ENCODE results near the gene BICC1. TPM values are rescaled to one million over a fixed set of nuclear protein-coding genes. Genes with fewer than 3 reads are reported as not detected.

Gene BICC1
- total RNA-seq, 6 donors from 2014 or later = 3.1 to 10.5 (median 3.9) TPM

DNA sequence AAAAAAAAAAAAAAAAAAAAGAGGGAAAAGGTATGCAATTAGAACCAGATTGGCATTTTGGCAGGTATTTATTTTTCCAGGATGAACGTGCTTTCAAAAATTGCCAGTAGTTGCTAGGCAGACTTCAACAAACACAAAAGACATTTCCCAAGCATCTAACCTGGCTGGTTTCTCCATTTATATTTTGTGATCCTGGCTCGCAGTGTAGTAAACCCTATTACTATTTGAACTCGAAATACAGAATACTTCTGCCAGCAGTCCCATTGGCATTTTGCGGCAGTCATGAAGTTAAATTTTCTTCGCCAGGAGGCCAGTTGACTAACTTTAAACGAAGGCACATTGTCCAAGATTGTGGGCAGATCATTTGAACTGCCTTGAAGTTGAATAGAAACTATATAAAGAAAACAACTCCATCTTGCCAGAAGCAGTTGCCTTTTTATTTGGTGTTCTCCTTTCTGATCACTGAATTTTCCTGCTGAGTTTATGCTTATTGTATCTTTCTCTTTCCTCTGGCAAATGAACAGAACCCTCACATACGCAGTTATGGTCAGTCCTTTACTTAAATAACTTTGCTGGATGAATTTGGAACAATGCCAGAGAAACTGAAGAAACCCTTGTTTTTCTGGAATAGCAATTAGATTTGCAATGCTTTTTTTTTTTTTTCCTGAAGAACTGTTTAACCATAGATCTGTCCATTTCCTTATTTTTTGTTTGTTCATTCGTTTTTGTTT lies 132.9 kb downstream of the BICC1 start:
- peaks cover 0 to 16% (median 4%) of the 10 kb centered on the region in 4 donors for H3K4me1 ChIP-seq
- no peaks in the 10 kb centered on the region for H3K9me3 ChIP-seq
- no peak overlapping the region for H3K4me3 ChIP-seq
- H3K27me3 ChIP-seq = no peaks in the 10 kb centered on the region
- no peak overlapping the region for H3K27ac ChIP-seq
- no peaks in the 10 kb centered on the region for H3K36me3 ChIP-seq
- WGBS, 2 donors = 68% methylated on average over 8 of the region's 8 CpGs
- DNase-seq (no peak), ATAC-seq (ENCODE audit: low FRiP score in 2 of 2) (no peak)
- TF ChIP-seq, protein P1, sequence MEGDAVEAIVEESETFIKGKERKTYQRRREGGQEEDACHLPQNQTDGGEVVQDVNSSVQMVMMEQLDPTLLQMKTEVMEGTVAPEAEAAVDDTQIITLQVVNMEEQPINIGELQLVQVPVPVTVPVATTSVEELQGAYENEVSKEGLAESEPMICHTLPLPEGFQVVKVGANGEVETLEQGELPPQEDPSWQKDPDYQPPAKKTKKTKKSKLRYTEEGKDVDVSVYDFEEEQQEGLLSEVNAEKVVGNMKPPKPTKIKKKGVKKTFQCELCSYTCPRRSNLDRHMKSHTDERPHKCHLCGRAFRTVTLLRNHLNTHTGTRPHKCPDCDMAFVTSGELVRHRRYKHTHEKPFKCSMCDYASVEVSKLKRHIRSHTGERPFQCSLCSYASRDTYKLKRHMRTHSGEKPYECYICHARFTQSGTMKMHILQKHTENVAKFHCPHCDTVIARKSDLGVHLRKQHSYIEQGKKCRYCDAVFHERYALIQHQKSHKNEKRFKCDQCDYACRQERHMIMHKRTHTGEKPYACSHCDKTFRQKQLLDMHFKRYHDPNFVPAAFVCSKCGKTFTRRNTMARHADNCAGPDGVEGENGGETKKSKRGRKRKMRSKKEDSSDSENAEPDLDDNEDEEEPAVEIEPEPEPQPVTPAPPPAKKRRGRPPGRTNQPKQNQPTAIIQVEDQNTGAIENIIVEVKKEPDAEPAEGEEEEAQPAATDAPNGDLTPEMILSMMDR (IDR thresholded peaks at IDR 0.05) = no peak
- no peak for TF ChIP-seq POLR2AphosphoS5 (IDR thresholded peaks at IDR 0.05)
- no peak for TF ChIP-seq POLR2A (IDR thresholded peaks at IDR 0.05)
- TF ChIP-seq EP300 (IDR thresholded peaks at IDR 0.05) = no peak

DNA sequence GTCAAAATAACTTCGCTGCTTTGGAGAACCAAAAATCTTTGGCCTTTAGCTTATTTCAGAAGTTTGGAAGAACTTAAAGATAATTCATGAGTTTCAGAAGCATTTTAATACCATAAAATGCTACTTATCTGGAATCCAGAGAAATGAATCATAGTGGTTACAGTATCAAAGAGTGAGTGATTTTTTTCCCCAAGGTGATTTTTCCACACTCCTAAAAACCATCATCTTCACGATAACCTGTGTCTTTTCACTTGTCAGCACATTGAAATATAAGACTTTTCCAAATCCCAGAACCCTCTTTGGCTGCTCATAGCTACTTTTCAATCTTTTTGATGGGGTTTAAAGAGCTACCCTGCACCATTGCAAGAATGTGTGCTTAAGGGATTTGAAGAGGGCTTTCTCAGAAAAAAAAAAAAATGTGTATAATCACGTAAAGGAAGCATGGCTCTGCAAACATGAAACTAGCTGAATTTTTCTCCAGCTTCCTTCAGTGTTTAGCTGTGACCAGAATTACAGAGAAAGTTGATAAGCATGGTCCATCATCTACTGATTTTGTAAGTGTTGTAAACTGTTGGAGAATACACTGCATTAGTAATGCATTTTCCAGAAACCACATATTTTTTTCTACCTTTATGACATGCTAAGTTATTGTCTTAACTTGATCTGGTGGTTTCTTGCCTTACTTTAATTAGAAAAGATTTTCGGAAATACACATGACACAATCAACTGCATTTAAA lies 134.9 kb downstream of the BICC1 start:
- no peaks in the 10 kb centered on the region for H3K36me3 ChIP-seq
- WGBS, 2 donors = 61 to 63% methylated on average over 4 of the region's 4 CpGs
- no peaks in the 10 kb centered on the region for H3K9me3 ChIP-seq
- no peak for ATAC-seq (ENCODE audit: low FRiP score in 2 of 2)
- no peaks in the 10 kb centered on the region for H3K27me3 ChIP-seq
- no peak overlapping the region for H3K4me3 ChIP-seq
- DNase-seq = no peak
- H3K4me1 ChIP-seq = peaks cover 3 to 16% (median 4%) of the 10 kb centered on the region in 4 donors
- no peak overlapping the region for H3K27ac ChIP-seq
- TF ChIP-seq POLR2AphosphoS5 (IDR thresholded peaks at IDR 0.05) (no peak), POLR2A (IDR thresholded peaks at IDR 0.05) (no peak), EP300 (IDR thresholded peaks at IDR 0.05) (no peak)
- TF ChIP-seq, protein P1 (IDR thresholded peaks at IDR 0.05) = no peak

DNA sequence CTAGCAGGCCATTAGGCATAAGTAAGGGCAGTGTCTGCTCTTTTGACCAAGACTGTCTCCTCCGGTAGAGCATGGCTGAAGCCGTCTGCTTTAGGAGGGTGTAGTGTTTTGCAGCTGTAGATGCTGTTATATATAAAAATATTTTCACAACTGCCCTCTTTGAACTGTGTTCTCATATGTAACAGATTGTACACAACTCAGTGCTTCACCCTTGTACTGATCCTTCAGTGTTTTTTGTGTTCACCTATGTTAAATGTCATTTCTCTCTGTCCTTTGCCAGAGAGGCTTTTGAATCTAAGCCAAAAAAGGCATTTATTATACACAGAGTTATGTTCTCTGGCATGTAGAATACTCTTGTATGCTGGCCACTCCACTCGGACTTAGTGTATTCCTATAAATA lies 135.5 kb downstream of the BICC1 start:
- Histone ChIP-seq H3K27ac (no peak overlapping the region), H3K27me3 (no peaks in the 10 kb centered on the region), H3K4me3 (no peak overlapping the region), H3K36me3 (no peaks in the 10 kb centered on the region), H3K9me3 (no peaks in the 10 kb centered on the region), H3K4me1 (peaks cover 3 to 16% (median 4%) of the 10 kb centered on the region in 4 donors)
- no peak for DNase-seq
- WGBS, 2 donors = 59 to 69% methylated on average over 3 of the region's 3 CpGs
- no peak for TF ChIP-seq POLR2AphosphoS5 (IDR thresholded peaks at IDR 0.05)
- no peak for TF ChIP-seq POLR2A (IDR thresholded peaks at IDR 0.05)
- TF ChIP-seq EP300 (IDR thresholded peaks at IDR 0.05) = no peak
- TF ChIP-seq, protein P1 (IDR thresholded peaks at IDR 0.05) = no peak
- ATAC-seq (ENCODE audit: low FRiP score in 2 of 2) = no peak

DNA sequence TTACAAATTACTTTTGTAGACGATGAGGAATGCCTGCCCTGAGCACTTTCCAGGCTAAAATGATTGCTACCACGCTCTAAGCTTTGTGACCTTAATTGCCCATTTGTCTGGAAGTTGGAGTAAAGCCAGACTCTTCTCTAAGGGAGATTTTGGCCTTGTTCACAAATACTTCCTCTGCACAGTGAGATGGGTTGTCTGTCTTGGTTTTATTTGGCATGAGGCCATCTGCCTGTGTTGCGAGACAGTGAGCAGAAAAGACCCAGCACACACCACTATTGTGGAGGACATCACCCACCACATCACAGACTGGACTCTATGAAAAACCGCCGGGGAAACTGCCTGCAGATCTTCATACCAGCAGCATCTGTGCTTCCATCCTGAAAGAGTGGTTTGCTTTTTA lies 138.4 kb downstream of the BICC1 start:
- DNase-seq (no peak), ATAC-seq (ENCODE audit: low FRiP score in 2 of 2) (peak in 1 of 2 donors; percentile 61)
- 38 to 60% methylated on average over 5 of the region's 5 CpGs for WGBS, 2 donors
- Histone ChIP-seq H3K27ac (no peak overlapping the region), H3K9me3 (no peaks in the 10 kb centered on the region), H3K4me1 (peaks cover 3 to 16% (median 4%) of the 10 kb centered on the region in 4 donors), H3K4me3 (no peak overlapping the region), H3K27me3 (no peaks in the 10 kb centered on the region), H3K36me3 (no peaks in the 10 kb centered on the region)
- TF ChIP-seq, protein P1 (IDR thresholded peaks at IDR 0.05) = no peak
- TF ChIP-seq POLR2AphosphoS5 (IDR thresholded peaks at IDR 0.05) = no peak
- no peak for TF ChIP-seq EP300 (IDR thresholded peaks at IDR 0.05)
- TF ChIP-seq POLR2A (IDR thresholded peaks at IDR 0.05) = no peak

All from upper lobe of left lung (tissue), 6 donors.